Islet of Langerhans (tissue), 1 donor: ENCODE measurements around the gene NOL8.
A peak's percentile ranks its signal among the peaks of the same experiment; 100 is the strongest.

Experiments used
- FAIRE-seq: peaks from one replicate; lab custom pipeline; 2011; peaks lifted over from hg19 to GRCh38; lab: Jason Lieb, UNC

Gene NOL8

DNA sequence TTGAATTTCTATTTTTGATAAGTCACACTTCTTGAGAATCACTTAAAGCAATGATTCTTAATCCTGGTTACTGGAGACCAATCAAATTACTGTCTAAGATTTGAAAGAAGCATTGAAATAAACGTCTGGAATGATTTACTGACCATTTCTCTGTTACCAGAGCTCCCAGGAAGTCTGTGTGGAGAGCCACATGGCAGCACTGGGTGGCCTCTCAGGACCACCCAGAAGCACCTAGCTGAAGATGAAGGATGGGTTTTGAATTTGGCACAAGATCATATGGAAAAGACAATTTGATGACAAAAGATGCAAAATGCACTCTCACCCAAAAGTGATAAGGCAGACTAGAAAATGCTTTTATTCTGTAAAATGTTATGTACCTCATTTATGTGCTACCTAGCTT is 62.0 kb downstream of the NOL8 start:
- no peak for FAIRE-seq

DNA sequence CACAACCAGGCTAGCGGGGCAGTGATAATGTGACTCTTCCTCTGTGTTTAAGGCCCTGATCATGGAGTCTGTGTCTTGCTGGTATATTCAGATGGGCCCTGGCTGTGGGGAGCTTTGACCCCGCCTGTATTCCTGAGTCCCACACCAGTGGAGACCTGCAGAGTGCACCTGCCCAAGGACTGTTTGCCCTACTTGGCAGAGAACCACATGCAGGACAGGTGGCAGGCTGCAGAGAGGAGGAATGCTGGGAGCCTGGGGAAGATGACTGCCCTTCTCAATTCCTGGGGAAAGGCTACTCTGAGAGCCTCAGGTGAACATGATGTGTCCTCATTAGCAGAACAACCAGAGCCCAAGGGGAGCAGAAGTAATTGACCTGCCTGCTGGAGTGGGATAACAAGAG is 67.8 kb downstream of the NOL8 start:
- no peak for FAIRE-seq

DNA sequence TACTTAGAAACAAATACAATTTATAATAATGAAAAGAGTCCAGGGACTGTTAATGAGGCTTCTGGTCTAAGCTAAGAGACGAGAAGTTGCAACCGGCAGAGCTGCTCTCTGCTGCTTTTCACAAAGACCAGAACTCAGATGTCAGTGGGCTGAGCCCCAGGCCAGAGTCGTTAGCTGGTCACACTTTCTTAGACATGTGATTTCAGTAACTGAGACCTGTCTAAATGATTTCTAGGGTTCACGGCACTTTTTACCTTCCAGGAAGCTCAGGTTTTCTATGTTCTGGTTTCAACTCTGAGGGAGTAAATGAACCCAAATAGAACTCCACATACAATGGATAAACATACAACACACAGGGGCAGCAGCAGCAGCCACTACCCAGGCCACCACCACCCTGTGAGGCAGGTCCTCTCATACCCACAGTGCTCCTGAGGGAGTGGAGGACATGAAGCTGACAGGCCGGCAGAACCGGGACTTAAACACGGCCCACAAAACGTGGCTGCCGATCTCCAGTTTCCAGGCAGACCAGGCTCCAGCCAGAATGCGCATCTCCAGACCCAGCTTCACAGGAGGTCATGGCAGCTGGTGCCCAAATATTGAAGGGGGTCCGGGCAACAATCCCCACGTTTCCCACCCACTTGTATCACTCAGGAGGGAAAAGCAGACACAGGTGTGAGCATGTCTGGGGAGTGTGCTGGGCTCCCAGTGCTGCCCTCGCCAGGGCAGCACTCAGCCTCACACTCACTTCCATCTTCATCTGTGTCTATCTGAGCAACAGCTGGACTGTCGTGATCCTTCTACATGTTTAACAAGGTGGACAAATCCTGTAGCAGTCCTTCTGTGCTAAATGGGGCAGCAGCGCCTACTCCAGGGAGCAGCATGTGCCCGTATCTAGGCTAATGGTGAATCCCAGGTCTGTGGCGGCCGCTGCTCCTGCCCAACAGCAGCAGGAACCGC is 70.5 kb downstream of the NOL8 start:
- FAIRE-seq = peak; percentile 66

DNA sequence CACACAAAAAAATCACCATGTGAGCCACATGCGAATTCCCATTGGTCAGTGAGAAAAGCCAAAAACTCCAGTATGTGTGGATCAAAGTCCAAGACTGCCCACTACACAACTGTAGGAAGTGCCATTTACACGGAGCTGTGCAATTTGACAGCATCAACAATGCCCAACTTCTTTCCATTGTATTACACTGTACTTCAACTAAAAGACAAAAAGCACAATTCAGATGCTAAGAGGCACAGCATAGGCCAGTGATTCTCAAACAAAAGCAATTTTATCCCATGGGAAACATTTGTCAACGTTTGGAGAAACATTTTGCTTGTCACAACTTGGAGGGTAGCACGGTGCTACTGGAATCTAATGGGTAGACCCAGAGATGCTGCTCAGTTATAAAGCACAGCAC is 71.5 kb downstream of the NOL8 start:
- no peak for FAIRE-seq

DNA sequence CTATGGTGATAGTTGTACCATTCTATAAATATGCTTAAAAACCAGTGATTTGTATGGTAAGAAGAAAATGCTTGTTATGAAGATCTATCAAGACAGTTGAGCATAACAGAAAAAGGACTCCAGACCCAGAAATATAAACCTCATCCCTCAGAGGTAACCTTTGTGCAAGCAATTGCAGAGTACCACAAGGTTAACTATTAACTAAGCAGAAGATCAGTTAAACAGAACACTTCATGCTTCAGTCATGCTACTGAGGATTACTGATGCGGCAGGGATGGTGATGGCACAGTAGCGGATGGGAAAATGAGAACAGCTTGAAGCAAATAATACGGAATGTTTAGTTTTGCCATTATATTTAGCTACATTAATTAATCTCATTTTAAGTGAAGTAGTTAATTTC is 77.2 kb downstream of the NOL8 start:
- FAIRE-seq = peak; percentile 94
